Measurements from ENCODE around the gene METTL9. TPM values are rescaled to one million over a fixed set of nuclear protein-coding genes. Genes with fewer than 3 reads are reported as not detected.
"Not testable (repeated sequence)": the region's sequence is repeated elsewhere in the genome, so short reads cannot be mapped to it uniquely, and the experiment has no call there.

The METTL9 gene
- total RNA-seq, 2 experiments from 2014 or later, result 99.2 to 101 TPM

GRCh38 chr16:21626659-21627277 lies 27.4 kb downstream of the METTL9 start:
- Mint-ChIP-seq H3K27me3 (ENCODE audit: low read depth) (no peaks in the 10 kb centered on the region), H3K36me3 (ENCODE audit: low read depth) (peaks cover 64% of the 10 kb centered on the region), H3K4me3 (peak overlapping the region; percentile 8), H3K4me1 (ENCODE audit: low read depth) (peaks cover 55% of the 10 kb centered on the region), H3K9me3 (ENCODE audit: insufficient read depth) (no peaks in the 10 kb centered on the region), H3K27ac (peak overlapping the region; percentile 71)
- ChIA-PET CTCF (interaction anchor here (0.8 to 3.0 kb wide), 4 partner anchors 12 to 30 kb away, joined by 3 to 10 read pairs (median 6); no protein-coding TSS in a partner anchor), POLR2A (interaction anchor here (0.6 kb wide), 1 partner anchor 20 kb away, joined by 3 read pairs; no protein-coding TSS in a partner anchor)
- peak; percentile 59 for DNase-seq
- ATAC-seq, result peak; percentile 89

- Mint-ChIP-seq H3K36me3 (ENCODE audit: low read depth) (peaks cover 56% of the 10 kb centered on the region), H3K27ac (peak overlapping the region; percentile 47), H3K4me1 (ENCODE audit: low read depth) (peaks cover 43% of the 10 kb centered on the region), H3K9me3 (ENCODE audit: insufficient read depth) (no peaks in the 10 kb centered on the region), H3K4me3 (no peak overlapping the region), H3K27me3 (ENCODE audit: low read depth) (no peaks in the 10 kb centered on the region)
- ChIA-PET CTCF (interaction anchor here (1.0 kb wide), 1 partner anchor 13 kb away, joined by 3 read pairs; no protein-coding TSS in a partner anchor), POLR2A (no interaction called here)
- DNase-seq (no peak), ATAC-seq (no peak)
These were observed 28.8 kb downstream of the METTL9 start for GRCh38 chr16:21628121-21628726.

GRCh38 chr16:21628772-21629171 lies 29.4 kb downstream of the METTL9 start:
- no peak overlapping the region for H3K4me3 Mint-ChIP-seq
- POLR2A ChIA-PET, result no interaction called here
- H3K9me3 Mint-ChIP-seq (ENCODE audit: insufficient read depth), result no peaks in the 10 kb centered on the region
- H3K4me1 Mint-ChIP-seq (ENCODE audit: low read depth), result peaks cover 39% of the 10 kb centered on the region
- DNase-seq (no peak), ATAC-seq (no peak)
- no peaks in the 10 kb centered on the region for H3K27me3 Mint-ChIP-seq (ENCODE audit: low read depth)
- H3K27ac Mint-ChIP-seq, result no peak overlapping the region
- CTCF ChIA-PET, result interaction anchor here (1.0 kb wide), 1 partner anchor 12 kb away, joined by 3 read pairs; no protein-coding TSS in a partner anchor
- peaks cover 51% of the 10 kb centered on the region for H3K36me3 Mint-ChIP-seq (ENCODE audit: low read depth)

- DNase-seq; H3K9me3 Mint-ChIP-seq (ENCODE audit: insufficient read depth); H3K27me3 Mint-ChIP-seq (ENCODE audit: low read depth); ATAC-seq; H3K27ac Mint-ChIP-seq; H3K4me3 Mint-ChIP-seq; POLR2A ChIA-PET: not testable (repeated sequence)
- CTCF ChIA-PET, result interaction anchor here (0.9 to 1.5 kb wide), 4 partner anchors 11 to 45 kb away, joined by 3 to 5 read pairs (median 4); no protein-coding TSS in a partner anchor
- Mint-ChIP-seq H3K36me3 (ENCODE audit: low read depth) (peaks cover 43% of the 10 kb centered on the region), H3K4me1 (ENCODE audit: low read depth) (peaks cover 31% of the 10 kb centered on the region)
These were observed 30.5 kb downstream of the METTL9 start for GRCh38 chr16:21629616-21630539.

GRCh38 chr16:21630866-21631265 lies 31.5 kb downstream of the METTL9 start:
- DNase-seq; H3K9me3 Mint-ChIP-seq (ENCODE audit: insufficient read depth); ATAC-seq; H3K27me3 Mint-ChIP-seq (ENCODE audit: low read depth); H3K4me3 Mint-ChIP-seq; POLR2A ChIA-PET; H3K27ac Mint-ChIP-seq: not testable (repeated sequence)
- Mint-ChIP-seq H3K36me3 (ENCODE audit: low read depth) (peaks cover 41% of the 10 kb centered on the region), H3K4me1 (ENCODE audit: low read depth) (peaks cover 21% of the 10 kb centered on the region)
- CTCF ChIA-PET, result interaction anchor here (1.5 kb wide), 1 partner anchor 46 kb away, joined by 3 read pairs; no protein-coding TSS in a partner anchor

- POLR2A ChIA-PET; H3K9me3 Mint-ChIP-seq (ENCODE audit: insufficient read depth); H3K27me3 Mint-ChIP-seq (ENCODE audit: low read depth); H3K27ac Mint-ChIP-seq; CTCF ChIA-PET; H3K4me3 Mint-ChIP-seq; ATAC-seq; DNase-seq: not testable (repeated sequence)
- H3K4me1 Mint-ChIP-seq (ENCODE audit: low read depth), result peaks cover 16% of the 10 kb centered on the region
- H3K36me3 Mint-ChIP-seq (ENCODE audit: low read depth), result peaks cover 40% of the 10 kb centered on the region
These were observed 32.0 kb downstream of the METTL9 start for GRCh38 chr16:21631376-21631775.

GRCh38 chr16:21631951-21632575 lies 32.7 kb downstream of the METTL9 start:
- H3K4me1 Mint-ChIP-seq (ENCODE audit: low read depth); DNase-seq; POLR2A ChIA-PET; H3K27me3 Mint-ChIP-seq (ENCODE audit: low read depth); H3K4me3 Mint-ChIP-seq; H3K9me3 Mint-ChIP-seq (ENCODE audit: insufficient read depth); CTCF ChIA-PET; ATAC-seq: not testable (repeated sequence)
- peak overlapping the region; percentile 2 for H3K27ac Mint-ChIP-seq
- H3K36me3 Mint-ChIP-seq (ENCODE audit: low read depth), result peaks cover 37% of the 10 kb centered on the region

GRCh38 chr16:21634216-21634615 lies 34.8 kb downstream of the METTL9 start:
- no peak for ATAC-seq
- ChIA-PET CTCF (interaction anchor here (0.6 kb wide), 1 partner anchor 50 kb away, joined by 3 read pairs; no protein-coding TSS in a partner anchor), POLR2A (no interaction called here)
- H3K9me3 Mint-ChIP-seq (ENCODE audit: insufficient read depth), result no peaks in the 10 kb centered on the region
- H3K36me3 Mint-ChIP-seq (ENCODE audit: low read depth), result peaks cover 21% of the 10 kb centered on the region
- no peak for DNase-seq
- no peak overlapping the region for H3K4me3 Mint-ChIP-seq
- peaks cover 17% of the 10 kb centered on the region for H3K4me1 Mint-ChIP-seq (ENCODE audit: low read depth)
- no peaks in the 10 kb centered on the region for H3K27me3 Mint-ChIP-seq (ENCODE audit: low read depth)
- no peak overlapping the region for H3K27ac Mint-ChIP-seq

- Mint-ChIP-seq H3K36me3 (ENCODE audit: low read depth) (peaks cover 13% of the 10 kb centered on the region), H3K4me1 (ENCODE audit: low read depth) (peaks cover 21% of the 10 kb centered on the region)
- H3K27me3 Mint-ChIP-seq (ENCODE audit: low read depth); CTCF ChIA-PET; H3K27ac Mint-ChIP-seq; H3K4me3 Mint-ChIP-seq; DNase-seq; POLR2A ChIA-PET; H3K9me3 Mint-ChIP-seq (ENCODE audit: insufficient read depth); ATAC-seq: not testable (repeated sequence)
These were observed 36.3 kb downstream of the METTL9 start for GRCh38 chr16:21635694-21636093.

GRCh38 chr16:21637032-21637968 lies 37.9 kb downstream of the METTL9 start:
- H3K4me3 Mint-ChIP-seq, result no peak overlapping the region
- ChIA-PET CTCF (interaction anchor here (0.6 to 7.4 kb wide), 9 partner anchors 12 to 71 kb away, joined by 3 to 78 read pairs (median 5); no protein-coding TSS in a partner anchor), POLR2A (no interaction called here)
- ATAC-seq (no peak), DNase-seq (no peak)
- H3K27ac Mint-ChIP-seq, result no peak overlapping the region
- no peaks in the 10 kb centered on the region for H3K9me3 Mint-ChIP-seq (ENCODE audit: insufficient read depth)
- H3K4me1 Mint-ChIP-seq (ENCODE audit: low read depth), result peaks cover 25% of the 10 kb centered on the region
- peaks cover 13% of the 10 kb centered on the region for H3K36me3 Mint-ChIP-seq (ENCODE audit: low read depth)
- no peaks in the 10 kb centered on the region for H3K27me3 Mint-ChIP-seq (ENCODE audit: low read depth)
